Stimulated activated CD4-positive, alpha-beta T cell treated with anti-CD3 and anti-CD28 coated beads, TNF-alpha, amount 100 ng/mL, for 24 hours (primary cell): Measurements from ENCODE around the gene TET2.
A peak's percentile ranks its signal among the peaks of the same experiment; 100 is the strongest.

ENCODE experiments used
- DNase-seq, 3 experiments: peaks; one replicate each; pipeline ENCODE4 v3.0.0-alpha.2; 2020; ENCODE audit warnings: low read depth in 3 of 3

TET2 gene

DNA sequence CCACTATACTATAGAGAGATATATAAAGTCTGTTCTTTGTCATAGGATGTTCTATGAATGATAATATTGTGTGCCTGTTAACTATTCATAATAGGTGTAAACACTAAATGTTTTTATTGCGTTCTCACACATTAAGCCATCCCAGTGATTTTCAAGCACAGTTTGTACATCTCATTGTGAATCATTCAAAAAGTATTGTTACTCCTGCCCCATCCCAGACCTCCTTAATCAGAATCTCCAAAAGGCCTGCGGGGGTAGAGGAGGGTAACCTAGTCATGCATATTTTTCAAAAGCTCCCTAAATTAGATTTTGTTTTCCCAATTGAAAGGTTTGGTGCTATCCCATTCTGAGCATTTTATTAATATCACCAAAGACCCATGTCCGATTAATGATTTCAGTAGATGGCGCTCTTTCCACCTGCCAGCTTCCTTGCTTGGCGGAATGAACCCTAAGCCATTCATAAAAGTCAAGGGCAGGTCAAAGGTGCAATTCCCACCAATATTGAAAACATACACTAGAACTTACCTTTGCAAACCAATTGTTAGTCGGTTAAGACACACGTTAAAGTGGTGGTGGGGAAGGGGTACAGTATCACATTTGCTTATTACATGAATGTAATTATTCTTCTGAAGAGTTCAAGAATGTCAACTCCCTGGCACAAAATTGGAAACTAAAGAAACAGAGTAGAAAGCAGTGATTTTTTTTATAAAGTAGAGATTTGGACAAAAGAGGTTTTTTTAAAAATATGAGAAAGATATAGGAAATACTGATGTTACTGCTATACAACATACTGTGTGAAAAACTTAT, 5.8 kb upstream of the TET2 start:
- peak in 1 of 3 experiments; percentile 28 for DNase-seq

DNA sequence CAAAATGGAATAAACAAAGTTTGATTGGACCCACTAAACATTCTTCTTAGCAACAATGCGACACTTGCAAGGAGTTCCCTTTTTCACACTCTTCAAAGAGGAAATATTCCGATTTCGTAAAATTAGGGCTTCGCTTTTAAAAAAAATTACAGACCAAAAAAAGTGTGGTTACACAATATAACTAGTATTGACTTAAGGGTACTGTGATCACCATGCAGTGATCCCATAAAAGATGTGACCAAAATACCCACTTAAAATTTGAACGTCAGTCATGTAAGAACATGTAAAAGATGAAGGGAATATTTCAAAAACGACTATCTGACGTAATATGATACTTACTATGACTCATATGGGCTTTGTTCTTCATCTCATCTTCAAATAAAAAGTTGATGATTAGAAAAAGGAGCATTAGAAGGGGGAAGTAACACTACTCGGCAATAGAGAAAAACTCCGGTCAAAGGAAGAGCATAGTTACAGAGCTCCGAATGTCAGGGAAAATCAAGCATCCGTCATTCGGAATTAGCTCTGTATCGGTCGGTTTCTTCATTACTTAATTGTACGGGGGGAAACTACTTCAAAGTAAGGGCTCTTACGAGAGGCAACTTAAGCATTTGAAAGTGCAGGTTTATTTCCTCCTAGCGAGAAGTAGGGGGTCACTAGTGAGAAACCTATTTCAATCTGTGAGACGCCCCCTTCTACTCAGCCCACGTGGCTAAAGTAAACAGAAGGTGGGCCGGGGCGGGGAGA, 1.3 kb upstream of the TET2 start:
- no peak for DNase-seq

DNA sequence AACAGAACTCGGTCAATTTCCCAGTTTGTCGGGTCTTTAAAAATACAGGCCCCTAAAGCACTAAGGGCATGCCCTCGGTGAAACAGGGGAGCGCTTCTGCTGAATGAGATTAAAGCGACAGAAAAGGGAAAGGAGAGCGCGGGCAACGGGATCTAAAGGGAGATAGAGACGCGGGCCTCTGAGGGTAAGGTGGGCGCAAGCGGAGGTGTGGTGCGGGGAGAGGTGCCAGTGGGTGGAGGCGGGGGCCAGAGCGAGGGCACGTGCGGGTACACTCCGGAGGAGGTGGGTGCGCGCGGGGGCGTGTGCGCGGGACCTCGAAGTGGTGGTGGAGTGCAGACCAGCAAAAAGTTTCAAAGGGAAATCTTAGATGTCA, 787 bp upstream of the TET2 start:
- peak in 2 of 3 experiments; percentile 16 to 37 for DNase-seq

DNA sequence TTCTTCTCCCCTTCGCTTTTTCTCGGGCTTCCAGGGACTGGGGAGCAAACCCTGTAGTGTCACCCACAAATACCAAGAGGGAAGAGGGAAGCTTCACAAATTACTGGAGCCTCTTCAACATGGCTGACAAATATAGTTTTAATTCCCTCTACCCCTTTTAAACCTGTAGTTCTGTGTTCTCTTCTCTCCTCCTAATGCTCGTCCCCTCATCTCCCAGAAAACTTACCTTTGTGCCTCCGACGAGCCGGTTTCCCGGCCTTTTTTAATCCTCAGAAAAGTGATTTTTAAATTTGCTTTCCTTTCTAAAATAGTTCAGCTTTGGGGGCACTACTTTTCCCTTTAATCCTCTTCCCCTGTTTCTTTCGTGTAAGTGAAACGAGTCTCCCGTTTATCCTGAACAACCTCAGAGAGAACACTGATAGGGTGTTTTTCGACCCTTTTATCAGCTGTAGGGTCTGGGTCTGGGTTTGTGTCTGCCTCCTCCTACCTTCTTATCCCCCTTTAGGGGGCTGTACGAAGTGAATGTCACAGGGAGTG, 408 bp downstream of the TET2 start:
- DNase-seq: no peak

DNA sequence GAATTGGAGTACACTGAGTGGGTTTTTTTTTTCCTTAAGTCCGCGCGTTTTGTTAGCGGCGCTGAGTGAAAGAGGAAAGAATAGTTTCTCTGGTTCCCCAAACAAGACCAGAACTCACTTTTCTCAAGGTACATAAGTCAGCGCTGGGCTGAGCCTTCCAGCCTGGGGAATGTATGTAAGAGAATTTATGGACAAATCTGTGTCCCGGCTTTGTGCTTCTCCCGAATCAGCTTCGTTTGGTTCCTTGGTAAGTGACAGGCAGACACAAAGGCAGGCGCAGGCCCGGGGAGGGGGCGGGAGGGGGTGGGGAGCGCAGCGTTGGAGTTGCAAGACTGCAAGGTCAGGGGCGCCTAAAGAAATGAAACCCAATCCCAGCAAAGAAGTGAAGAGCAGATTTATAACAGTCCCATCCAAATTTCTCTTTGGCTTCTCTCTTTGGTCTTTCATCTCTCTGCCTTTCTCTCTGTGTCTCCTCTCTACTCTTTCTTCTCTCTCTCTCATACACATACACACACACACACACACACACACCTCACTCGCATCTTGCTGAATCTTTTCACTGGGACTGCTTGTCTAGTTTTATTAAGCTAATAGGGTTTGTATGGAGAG, 981 bp downstream of the TET2 start:
- peak in 1 of 3 experiments; percentile 32 for DNase-seq

DNA sequence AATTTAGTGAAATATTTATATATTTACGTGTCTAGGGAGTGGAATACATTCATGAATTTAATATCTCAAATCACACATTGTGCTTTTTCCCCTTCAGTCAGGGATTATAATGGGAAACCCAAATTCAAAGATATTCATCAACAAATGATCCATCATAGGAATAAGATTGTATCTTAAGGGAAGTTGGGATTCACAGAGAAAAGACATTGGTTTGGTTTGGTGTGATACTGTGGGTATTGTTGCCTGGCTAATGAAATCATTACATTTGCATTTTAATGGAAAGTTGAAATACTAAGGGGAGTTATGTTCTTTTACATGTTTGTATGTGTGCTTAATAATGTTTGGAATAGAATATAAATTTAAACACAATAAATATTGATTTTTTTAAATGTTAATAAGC, 1.7 kb downstream of the TET2 start:
- DNase-seq: no peak

DNA sequence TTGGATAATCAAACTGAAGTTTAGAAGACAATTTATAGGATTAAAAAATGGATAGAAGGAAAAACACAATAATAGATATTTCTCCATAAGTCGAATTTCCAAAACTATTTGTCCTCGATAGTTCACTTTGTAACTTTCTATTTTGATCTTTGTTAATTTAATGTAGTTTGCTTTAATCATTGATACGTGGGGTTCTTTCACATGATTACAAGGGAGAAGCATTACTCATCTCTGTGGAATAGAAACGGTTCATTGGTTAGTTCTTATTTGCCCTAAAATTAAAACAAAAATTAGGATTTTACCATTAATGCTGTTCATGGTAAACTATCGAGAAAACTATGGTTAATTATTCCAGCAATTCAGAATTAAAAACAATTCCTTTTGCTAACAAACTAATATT, 2.1 kb downstream of the TET2 start:
- DNase-seq: no peak

DNA sequence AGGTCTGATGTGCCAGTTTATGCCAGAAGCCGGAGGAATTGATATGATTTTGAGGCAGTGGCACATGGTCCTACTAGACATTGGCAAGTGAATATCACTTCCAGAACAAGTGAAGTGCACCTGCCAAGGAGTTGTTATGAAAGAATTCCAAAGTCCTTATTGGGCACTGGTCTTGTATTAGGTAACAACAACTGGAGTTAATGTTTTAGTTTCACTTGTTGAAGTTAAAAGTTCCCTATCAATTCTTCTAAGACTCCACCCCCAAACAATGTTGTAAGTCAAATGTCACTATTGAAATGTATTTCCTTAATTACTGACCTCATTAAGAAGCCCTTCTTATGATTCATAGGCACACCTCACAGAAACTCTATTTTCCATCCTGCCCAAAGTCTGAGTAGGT, 3.1 kb downstream of the TET2 start:
- no peak for DNase-seq

DNA sequence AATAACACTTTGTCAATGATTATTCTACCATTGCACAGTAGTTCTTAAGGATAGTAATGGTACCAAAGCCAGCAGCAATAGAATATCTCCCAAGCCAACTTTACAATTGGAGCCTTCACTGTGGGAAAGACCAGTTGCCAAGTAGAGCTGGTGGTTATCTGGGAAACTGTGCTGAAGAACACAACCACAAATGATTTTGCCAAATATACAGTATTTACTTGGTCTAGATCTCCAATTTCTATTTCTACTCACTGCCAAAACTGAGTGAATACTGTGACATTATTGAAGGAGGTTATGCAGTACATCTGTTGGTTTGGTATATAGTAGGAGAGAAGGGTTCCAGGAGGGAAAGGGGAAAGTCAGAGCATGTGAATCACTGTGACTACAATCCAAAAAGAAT, 3.8 kb downstream of the TET2 start:
- DNase-seq: no peak

DNA sequence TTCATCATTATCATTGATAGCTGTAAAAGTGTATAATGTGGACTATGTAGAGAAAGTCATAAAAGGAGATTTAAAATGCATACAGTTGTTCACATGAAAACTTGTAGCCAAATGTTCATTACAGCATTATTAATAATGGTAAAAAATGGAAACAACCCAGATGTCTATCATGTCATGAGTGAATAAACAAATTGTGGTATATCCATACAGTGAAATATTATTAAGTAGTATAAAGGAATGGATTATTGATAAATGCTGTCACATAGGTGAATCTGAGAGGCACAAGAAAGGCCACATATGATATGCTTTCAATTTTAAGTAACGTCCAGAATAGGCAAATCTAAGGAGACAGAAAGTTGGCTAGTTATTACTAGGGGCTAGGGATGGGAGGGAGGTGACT, 7.1 kb downstream of the TET2 start:
- DNase-seq: no peak

DNA sequence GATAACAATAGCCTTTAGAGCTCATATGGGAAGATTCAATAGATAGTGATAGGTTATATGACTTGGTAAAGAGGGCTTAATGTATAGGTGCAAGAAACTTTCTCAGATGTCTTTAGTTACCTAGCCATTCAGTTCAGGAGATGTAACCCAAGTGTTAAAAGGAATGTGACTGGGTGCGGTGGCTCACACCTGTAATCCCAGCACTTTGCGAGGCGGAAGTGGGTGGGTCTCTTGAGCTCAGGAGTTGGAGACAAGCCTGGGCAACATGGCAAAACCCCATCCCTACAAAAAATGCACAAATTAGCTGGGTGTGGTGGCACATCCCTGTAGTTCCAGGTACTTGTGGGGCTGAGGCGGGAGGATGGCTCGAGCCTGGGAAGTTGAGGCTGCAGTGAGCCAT, 7.9 kb downstream of the TET2 start:
- no peak for DNase-seq

DNA sequence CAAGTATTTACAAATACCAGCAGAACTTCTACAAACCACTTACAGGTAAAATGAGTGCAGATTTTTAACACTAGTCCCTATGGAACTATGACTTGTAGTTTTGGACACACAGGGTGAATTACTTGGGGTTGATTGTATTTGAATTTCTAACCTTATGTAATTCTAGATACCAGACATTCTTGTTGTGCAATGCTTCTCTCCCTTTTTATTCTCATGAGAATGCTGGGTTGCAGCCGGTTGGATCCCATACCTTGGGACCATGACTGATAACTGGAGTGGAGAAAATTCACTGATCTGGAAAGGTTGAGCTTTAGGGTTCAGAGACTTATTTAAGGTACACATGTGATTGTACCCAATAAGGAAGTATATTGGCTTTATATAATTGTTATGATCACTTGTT, 8.8 kb downstream of the TET2 start:
- no peak for DNase-seq

DNA sequence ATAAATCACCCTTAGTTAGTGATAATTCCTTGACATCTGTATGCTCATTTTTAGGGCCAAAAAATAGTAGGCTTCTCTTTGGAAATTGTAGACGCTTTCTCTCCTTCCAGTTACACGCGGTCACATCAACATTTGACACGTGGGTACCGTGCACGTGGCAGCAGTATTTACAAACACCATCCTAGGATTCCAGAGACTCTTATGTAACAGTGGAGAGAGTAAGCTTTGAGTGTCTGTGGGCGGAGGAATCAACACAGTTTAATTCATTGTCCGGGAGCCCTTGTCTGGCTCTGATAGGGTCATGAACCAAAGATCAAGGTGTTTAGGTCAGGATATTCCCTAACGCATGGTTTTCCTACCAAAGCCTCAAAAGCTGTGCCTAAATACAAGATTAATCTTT, 12.2 kb downstream of the TET2 start:
- no peak for DNase-seq

DNA sequence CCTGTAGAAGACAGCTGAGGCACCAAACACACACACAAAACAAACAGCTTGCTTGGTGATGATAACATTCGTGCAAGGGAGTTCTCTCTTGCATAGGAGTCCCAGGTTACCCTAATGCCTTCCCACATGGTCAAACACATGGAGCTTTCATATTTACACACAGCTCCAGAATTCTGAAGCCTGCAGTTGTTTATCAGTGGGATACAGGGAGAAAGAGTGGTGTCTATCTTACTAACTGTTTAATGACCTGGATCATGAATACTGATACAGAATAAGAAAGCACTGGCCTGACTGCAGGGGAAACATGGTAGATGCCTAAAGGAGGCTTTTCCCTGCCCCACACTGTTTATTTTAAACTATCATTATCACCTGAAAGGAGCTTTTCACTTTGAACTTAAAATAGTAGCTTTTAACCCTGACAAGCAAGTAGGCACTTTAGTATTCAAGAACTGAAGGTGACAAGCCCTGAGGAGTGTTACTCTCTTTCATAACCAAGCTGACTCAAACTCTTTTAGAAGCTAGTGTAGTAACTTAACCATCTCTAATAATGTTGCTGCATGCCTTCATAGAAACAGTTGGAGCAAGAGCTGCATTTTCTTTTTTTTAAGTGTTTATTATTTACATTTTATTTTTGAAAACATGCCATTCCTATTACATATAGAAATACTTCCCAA, 15.6 kb downstream of the TET2 start:
- DNase-seq: no peak

DNA sequence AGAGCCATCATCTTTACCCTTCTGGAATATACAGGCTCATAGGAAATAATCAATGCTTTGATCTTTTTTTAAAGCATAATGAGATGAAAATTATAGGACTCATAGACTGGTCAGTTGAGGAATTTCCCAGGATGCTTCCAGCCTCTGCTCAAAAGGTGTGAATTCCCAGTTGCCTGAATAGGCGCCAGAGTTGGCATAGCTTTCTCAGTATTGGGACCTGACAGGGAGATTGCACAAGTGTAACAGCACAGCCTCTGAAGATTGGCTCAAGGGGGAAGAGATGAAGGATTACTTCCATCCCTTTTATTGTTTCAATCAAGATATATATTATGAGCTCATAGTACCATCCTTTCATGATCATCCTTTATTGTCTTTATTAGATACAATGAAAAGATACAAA, 17.9 kb downstream of the TET2 start:
- no peak for DNase-seq

DNA sequence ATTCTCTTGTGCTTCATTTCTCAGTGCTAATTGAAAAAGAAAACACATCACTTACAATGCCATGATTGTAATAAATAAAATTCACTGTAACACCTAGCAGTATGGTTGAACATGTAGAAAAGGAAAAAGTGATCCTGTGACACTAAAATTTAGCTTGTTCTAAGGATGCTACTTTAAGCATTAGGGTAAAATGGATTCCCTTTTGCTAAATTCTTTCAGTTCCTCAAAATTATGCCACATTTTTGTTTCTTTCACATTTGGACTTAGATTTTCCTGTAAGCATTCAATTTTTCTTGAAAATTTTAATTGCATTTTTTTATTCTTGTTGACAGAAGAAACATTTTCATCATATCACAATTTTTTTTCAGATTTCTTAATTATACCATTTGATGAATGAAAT, 19.4 kb downstream of the TET2 start:
- no peak for DNase-seq

DNA sequence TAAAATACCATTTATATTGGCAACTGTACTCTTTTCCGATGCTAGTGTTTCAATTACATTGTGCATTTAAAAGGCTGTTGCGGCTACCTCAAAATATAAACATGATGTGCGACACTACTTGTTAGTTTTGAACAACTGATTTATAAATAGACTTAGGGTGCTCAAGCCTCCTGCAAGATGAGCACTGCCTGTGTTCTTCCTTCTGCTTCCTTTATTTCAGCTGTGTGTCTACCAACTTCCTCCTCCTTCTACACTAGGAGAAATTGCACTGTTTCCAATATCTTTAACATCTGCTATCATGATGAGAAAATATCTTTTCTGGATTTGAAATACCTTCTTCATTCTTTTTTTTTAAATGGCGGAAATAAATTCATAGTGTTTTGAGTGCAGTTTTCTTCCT, 24.0 kb downstream of the TET2 start:
- no peak for DNase-seq

DNA sequence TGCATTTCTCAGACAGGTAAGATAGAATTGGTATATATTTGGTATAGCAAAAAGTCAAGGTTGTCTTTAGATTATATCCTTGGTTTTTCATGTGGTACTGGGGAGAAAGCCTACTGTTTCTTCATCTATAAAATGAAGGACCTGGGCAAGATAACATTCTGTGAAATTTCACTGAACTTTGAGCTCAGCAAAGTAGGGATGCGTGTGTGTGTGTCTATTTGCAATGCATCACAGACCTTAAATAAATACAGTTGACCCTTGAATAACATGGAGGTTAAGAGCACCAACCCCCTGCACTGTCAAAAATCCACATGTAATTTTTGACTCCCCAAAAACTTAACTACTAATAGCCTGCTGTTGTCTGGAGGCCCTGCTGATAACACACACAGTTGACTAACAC, 25.2 kb downstream of the TET2 start:
- no peak for DNase-seq

DNA sequence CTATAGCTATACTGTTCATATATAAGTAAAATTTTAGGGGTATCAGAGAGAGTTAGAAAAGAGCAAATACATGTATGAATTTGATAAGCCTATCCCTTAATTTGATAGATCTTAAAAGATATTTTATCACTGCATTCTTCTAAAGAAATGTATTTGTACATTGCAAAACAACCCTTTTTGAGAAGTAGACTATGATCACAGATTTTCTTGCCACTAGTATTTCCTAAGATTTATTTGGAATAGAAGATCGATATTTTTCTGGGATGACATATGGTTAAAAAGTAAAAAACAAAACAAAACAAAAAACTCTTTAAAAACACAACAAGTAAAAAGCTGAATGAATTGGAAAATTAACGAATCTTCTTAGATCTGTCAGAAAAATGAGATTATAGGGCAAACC, 27.4 kb downstream of the TET2 start:
- no peak for DNase-seq

DNA sequence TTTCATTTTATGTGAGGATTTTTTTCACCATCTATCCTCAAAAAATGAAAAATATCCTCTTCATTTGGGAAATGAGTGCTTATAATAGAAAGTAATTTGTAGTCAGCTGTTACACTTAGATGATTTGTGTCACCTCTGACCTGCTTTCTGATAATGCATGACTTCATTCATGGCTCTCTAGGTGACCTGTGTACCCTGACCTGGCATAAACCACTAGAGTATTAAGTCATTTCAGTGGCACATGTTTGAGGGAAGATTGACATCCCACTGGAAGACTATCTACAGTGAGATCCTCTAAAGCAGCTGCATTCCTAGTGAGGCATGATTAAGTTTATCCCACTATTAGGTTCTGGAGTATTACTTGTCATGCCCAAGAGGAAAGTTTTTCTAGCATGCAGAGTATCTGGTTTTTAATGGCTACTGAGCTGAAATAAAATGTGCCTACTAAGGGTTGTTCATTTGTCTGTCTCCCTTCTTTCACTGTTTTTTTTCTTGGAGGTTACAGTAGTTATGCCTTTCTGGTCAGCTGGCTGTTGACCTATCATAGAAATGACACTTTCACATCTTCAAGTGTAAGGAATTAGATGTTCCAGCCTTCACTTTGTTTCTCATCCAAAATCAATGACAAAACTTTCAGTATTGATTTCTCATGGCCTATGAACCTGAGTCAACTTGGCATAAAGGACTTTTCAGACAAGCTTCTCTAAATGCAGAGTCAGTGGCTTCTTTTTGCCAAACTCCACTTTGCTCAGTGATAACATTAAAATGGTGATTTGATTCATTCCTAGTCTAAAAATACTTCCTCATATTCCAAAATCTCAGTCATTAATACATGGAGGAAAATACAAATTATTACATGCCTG, 33.1 kb downstream of the TET2 start:
- no peak for DNase-seq

DNA sequence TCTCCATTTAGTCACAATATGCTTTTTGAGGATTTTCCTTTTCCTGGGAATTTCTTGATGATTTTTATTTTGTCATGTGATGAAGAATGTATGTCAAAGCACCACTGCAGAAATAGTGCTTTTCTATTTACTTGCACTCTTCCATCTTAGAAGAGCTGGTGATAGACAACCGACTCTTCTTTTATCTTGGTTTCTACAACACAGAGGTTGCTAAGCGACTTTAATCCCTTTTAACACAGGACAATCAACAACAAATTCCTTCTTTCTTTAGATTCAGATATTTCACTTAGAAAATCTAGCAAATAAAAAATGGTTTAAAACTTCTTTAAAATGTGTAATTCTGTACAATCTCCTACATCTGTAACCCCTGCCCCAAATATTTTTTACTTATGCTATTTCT, 34.6 kb downstream of the TET2 start:
- DNase-seq: no peak
